ENCODE data around the gene ADGRB3.
"Not testable (repeated sequence)": the region's sequence is repeated elsewhere in the genome, so short reads cannot be mapped to it uniquely, and the experiment has no call there.

ADGRB3 gene

GRCh38 chr6:69280858-69281257, 645.8 kb downstream of the ADGRB3 start:
- DNase-seq (ENCODE audit: low read depth in 1 of 2, low spot score in 1 of 2): no peak
- TF ChIP-seq JUND (IDR thresholded peaks at IDR 0.05; ENCODE audit: low read depth): no peak
- in situ Hi-C loops (cut with HindIII; ENCODE audit: low pct_unique_long_range_greater_than_20kb, low sequenced_read_pairs): no loop called here

- in situ Hi-C loops (cut with HindIII; ENCODE audit: low pct_unique_long_range_greater_than_20kb, low sequenced_read_pairs): no loop called here
- no peak for TF ChIP-seq JUND (IDR thresholded peaks at IDR 0.05; ENCODE audit: low read depth)
- no peak for DNase-seq (ENCODE audit: low read depth in 1 of 2, low spot score in 1 of 2)
These were observed 649.2 kb downstream of the ADGRB3 start for GRCh38 chr6:69284176-69284730.

GRCh38 chr6:69285054-69285453, 650.0 kb downstream of the ADGRB3 start:
- no peak for DNase-seq (ENCODE audit: low read depth in 1 of 2, low spot score in 1 of 2)
- in situ Hi-C loops (cut with HindIII; ENCODE audit: low pct_unique_long_range_greater_than_20kb, low sequenced_read_pairs): no loop called here

GRCh38 chr6:69286331-69286730, 651.2 kb downstream of the ADGRB3 start:
- TF ChIP-seq JUND (IDR thresholded peaks at IDR 0.05; ENCODE audit: low read depth): no peak
- DNase-seq (ENCODE audit: low read depth in 1 of 2, low spot score in 1 of 2): no peak
- in situ Hi-C loops (cut with HindIII; ENCODE audit: low pct_unique_long_range_greater_than_20kb, low sequenced_read_pairs): no loop called here

More at GRCh38 chr6:69285054-69285453, 650.0 kb downstream of the ADGRB3 start:
- TF ChIP-seq JUND (IDR thresholded peaks at IDR 0.05; ENCODE audit: low read depth): no peak

GRCh38 chr6:69288198-69288597, 653.1 kb downstream of the ADGRB3 start:
- in situ Hi-C loops (cut with HindIII; ENCODE audit: low pct_unique_long_range_greater_than_20kb, low sequenced_read_pairs); DNase-seq (ENCODE audit: low read depth in 1 of 2, low spot score in 1 of 2): not testable (repeated sequence)

- in situ Hi-C loops (cut with HindIII; ENCODE audit: low pct_unique_long_range_greater_than_20kb, low sequenced_read_pairs): no loop called here
- TF ChIP-seq JUND (IDR thresholded peaks at IDR 0.05; ENCODE audit: low read depth): no peak
- DNase-seq (ENCODE audit: low read depth in 1 of 2, low spot score in 1 of 2): no peak
These were observed 654.8 kb downstream of the ADGRB3 start for GRCh38 chr6:69289689-69290495.

GRCh38 chr6:69293471-69293870, 658.4 kb downstream of the ADGRB3 start:
- in situ Hi-C loops (cut with HindIII; ENCODE audit: low pct_unique_long_range_greater_than_20kb, low sequenced_read_pairs): no loop called here
- TF ChIP-seq JUND (IDR thresholded peaks at IDR 0.05; ENCODE audit: low read depth): no peak
- no peak for DNase-seq (ENCODE audit: low read depth in 1 of 2, low spot score in 1 of 2)

GRCh38 chr6:69294407-69294806, 659.3 kb downstream of the ADGRB3 start:
- TF ChIP-seq JUND (IDR thresholded peaks at IDR 0.05; ENCODE audit: low read depth): no peak
- no peak for DNase-seq (ENCODE audit: low read depth in 1 of 2, low spot score in 1 of 2)
- in situ Hi-C loops (cut with HindIII; ENCODE audit: low pct_unique_long_range_greater_than_20kb, low sequenced_read_pairs): no loop called here

GRCh38 chr6:69294862-69295261, 659.8 kb downstream of the ADGRB3 start:
- in situ Hi-C loops (cut with HindIII; ENCODE audit: low pct_unique_long_range_greater_than_20kb, low sequenced_read_pairs): no loop called here
- no peak for DNase-seq (ENCODE audit: low read depth in 1 of 2, low spot score in 1 of 2)
- no peak for TF ChIP-seq JUND (IDR thresholded peaks at IDR 0.05; ENCODE audit: low read depth)

GRCh38 chr6:69303382-69303781, 668.3 kb downstream of the ADGRB3 start:
- no peak for DNase-seq (ENCODE audit: low read depth in 1 of 2, low spot score in 1 of 2)
- in situ Hi-C loops (cut with HindIII; ENCODE audit: low pct_unique_long_range_greater_than_20kb, low sequenced_read_pairs): no loop called here
- TF ChIP-seq JUND (IDR thresholded peaks at IDR 0.05; ENCODE audit: low read depth): no peak

GRCh38 chr6:69305456-69305855, 670.4 kb downstream of the ADGRB3 start:
- no peak for DNase-seq (ENCODE audit: low read depth in 1 of 2, low spot score in 1 of 2)
- no peak for TF ChIP-seq JUND (IDR thresholded peaks at IDR 0.05; ENCODE audit: low read depth)
- in situ Hi-C loops (cut with HindIII; ENCODE audit: low pct_unique_long_range_greater_than_20kb, low sequenced_read_pairs): no loop called here

- no peak for TF ChIP-seq JUND (IDR thresholded peaks at IDR 0.05; ENCODE audit: low read depth)
- no peak for DNase-seq (ENCODE audit: low read depth in 1 of 2, low spot score in 1 of 2)
- in situ Hi-C loops (cut with HindIII; ENCODE audit: low pct_unique_long_range_greater_than_20kb, low sequenced_read_pairs): no loop called here
These were observed 673.5 kb downstream of the ADGRB3 start for GRCh38 chr6:69308584-69308983.

- no peak for TF ChIP-seq JUND (IDR thresholded peaks at IDR 0.05; ENCODE audit: low read depth)
- DNase-seq (ENCODE audit: low read depth in 1 of 2, low spot score in 1 of 2): no peak
- in situ Hi-C loops (cut with HindIII; ENCODE audit: low pct_unique_long_range_greater_than_20kb, low sequenced_read_pairs): no loop called here
These were observed 676.8 kb downstream of the ADGRB3 start for GRCh38 chr6:69311888-69312287.
